B cell (primary cell): Measurements from ENCODE around the gene CEP250. TPM values are rescaled to one million over a fixed set of nuclear protein-coding genes. Genes with fewer than 3 reads are reported as not detected.

Experiments
- ATAC-seq: fragments of 200-7000 bp; cut with Tn5 transposase; one replicate; pipeline ENCODE4 v1.10.0; 2021; ENCODE audit warnings: low read depth, mild to moderate bottlenecking, moderate number of reproducible peaks, moderate library complexity
- CTCF ChIA-PET: fragments of 350-600 bp; sonication (Branson Sonifier 250); formaldehyde crosslinking; loops from one replicate; lab custom pipeline; 2021; ENCODE audit warnings: antibody characterized with exemption, inconsistent platforms; lab: Charles Lee
- POLR2A ChIA-PET: fragments of 350-600 bp; sonication (Branson Sonifier 250); formaldehyde crosslinking; loops from one replicate; lab custom pipeline; 2021; ENCODE audit warnings: antibody characterized with exemption; lab: Charles Lee
- DNase-seq: peaks from one replicate; pipeline ENCODE4 v3.0.0; 2013
- H2AFZ ChIP-seq: 2 replicates; pipeline ENCODE4 v1.6.1; 2012; ENCODE audit warnings: mild to moderate bottlenecking, low read depth, low read length; ENCODE audit not compliant: insufficient read depth, poor library complexity, severe bottlenecking
- H3K27ac ChIP-seq, 2 donors: 1 replicate in 1 of 2; 2 replicates in 1 of 2; pipeline ENCODE4 v1.5.1; 2012 to 2013; ENCODE audit warnings: low read length in 2 of 2, mild to moderate bottlenecking in 2 of 2, moderate library complexity in 1 of 2
- H3K27me3 ChIP-seq, 4 experiments: fragments of 200-600 bp in 1 of 4; sonication (generic) in 1 of 4; replicated peaks in 1 of 4; 1 replicate in 2 of 4; 2 replicates in 2 of 4; pipeline versions ENCODE4 v1.6.1 to v1.7.0; 2013 to 2016; ENCODE audit warnings: low read length in 3 of 4, mild to moderate bottlenecking in 2 of 4, mixed read lengths in 1 of 4, moderate library complexity in 1 of 4; ENCODE audit not compliant: insufficient read depth in 4 of 4, control insufficient read depth in 3 of 4; ENCODE audit errors: control extremely low read depth in 1 of 4
- H3K36me3 ChIP-seq, 2 experiments: replicated peaks in 1 of 2; 1 replicate in 1 of 2; 2 replicates in 1 of 2; pipeline versions ENCODE4 v1.6.1 to v1.7.1; 2013; ENCODE audit warnings: low read length in 1 of 2; ENCODE audit not compliant: insufficient read depth in 2 of 2, control insufficient read depth in 1 of 2; ENCODE audit errors: control extremely low read depth in 1 of 2, extremely low read depth in 1 of 2
- H3K4me1 ChIP-seq, 2 donors: fragments of 200-600 bp in 1 of 2; sonication (generic) in 1 of 2; 1 replicate in 1 of 2; 2 replicates in 1 of 2; pipeline versions ENCODE4 v1.5.1 to v1.6.1; 2013 to 2017; ENCODE audit warnings: low read length in 2 of 2; ENCODE audit not compliant: control insufficient read depth in 2 of 2, insufficient read depth in 2 of 2
- H3K4me2 ChIP-seq: replicated peaks from 2 replicates; pipeline ENCODE3; 2012; ENCODE audit warnings: mild to moderate bottlenecking, low read depth, low read length; ENCODE audit not compliant: poor library complexity, severe bottlenecking
- H3K4me3 ChIP-seq, 5 experiments: fragments of 200-600 bp in 1 of 5; sonication (generic) in 1 of 5; 1 replicate in 3 of 5; 2 replicates in 2 of 5; pipeline versions ENCODE4 v1.5.1 to v1.7.0; 2011 to 2016; ENCODE audit warnings: low read length in 4 of 5, mild to moderate bottlenecking in 4 of 5, low read depth in 2 of 5, control low read depth in 1 of 5, moderate library complexity in 1 of 5; ENCODE audit not compliant: insufficient read depth in 1 of 5; ENCODE audit errors: control extremely low read depth in 1 of 5, extremely low read depth in 1 of 5
- H3K79me2 ChIP-seq: fragments of 200-600 bp; sonication (generic); one replicate; pipeline ENCODE4 v1.6.0; 2016; ENCODE audit warnings: low read length; ENCODE audit not compliant: control insufficient read depth, insufficient read depth
- H3K9ac ChIP-seq: fragments of 200-600 bp; sonication (generic); 2 replicates; pipeline ENCODE4 v1.6.1; 2017; ENCODE audit warnings: mild to moderate bottlenecking, low read length, moderate library complexity
- H3K9me3 ChIP-seq, 3 donors: one replicate each; pipeline versions ENCODE4 v1.6.1 to v1.7.1; 2013; ENCODE audit warnings: low read length in 2 of 3; ENCODE audit not compliant: control insufficient read depth in 2 of 3, insufficient read depth in 1 of 3; ENCODE audit errors: control extremely low read depth in 1 of 3
- H4K20me1 ChIP-seq: 2 replicates; pipeline ENCODE4 v1.6.0; 2012; ENCODE audit warnings: mild to moderate bottlenecking, low read length; ENCODE audit not compliant: insufficient read depth, control insufficient read depth, poor library complexity, severe bottlenecking
- H3K27ac Mint-ChIP-seq: one replicate; pipeline ENCODE4 v1.8.0; 2021; ENCODE audit warnings: mixed read lengths
- H3K27me3 Mint-ChIP-seq: one replicate; pipeline ENCODE4 v1.8.0; 2021; ENCODE audit warnings: mixed read lengths
- H3K4me1 Mint-ChIP-seq: one replicate; pipeline ENCODE4 v1.8.0; 2021; ENCODE audit warnings: mixed read lengths
- H3K4me3 Mint-ChIP-seq: one replicate; pipeline ENCODE4 v1.8.0; 2021; ENCODE audit warnings: mixed read lengths
- H3K9me3 Mint-ChIP-seq: one replicate; pipeline ENCODE4 v1.8.0; 2022; ENCODE audit warnings: mixed read lengths; ENCODE audit not compliant: insufficient read depth
- CTCF ChIP-seq: fragments of 200-600 bp; IDR thresholded peaks from one replicate; pipeline ENCODE4 v1.8.0; 2022; ENCODE audit warnings: antibody characterized with exemption, mild to moderate bottlenecking
- EZH2 ChIP-seq: IDR thresholded peaks from 2 replicates; pipeline ENCODE4 v1.6.1; 2012; ENCODE audit warnings: borderline replicate concordance, low read depth, mild to moderate bottlenecking, moderate library complexity, low read length; ENCODE audit not compliant: insufficient read depth, poor library complexity, severe bottlenecking
- WGBS: methylation state at CpG from one replicate; pipeline ENCODE4 v1.1.5; 2013; ENCODE audit warnings: missing lambda C conversion rate; ENCODE audit not compliant: insufficient coverage; 5-methylcytosine and 5-hydroxymethylcytosine counted together
- intact Hi-C: fragments of 100-400 bp; cut with micrococcal nuclease; formaldehyde crosslinking; loops from one replicate; pipeline ENCODE4 v1.10.0; 2022
- polyA plus RNA-seq: library from polyadenylated mRNA; depleted of rRNA; stranded (reverse); fragments of >200 nt; gene quantifications from 2 replicates; pipeline ENCODE4 v1.2.3, GENCODE V29; 2012
- total RNA-seq, 2 donors: library from RNA; stranded (reverse); fragments of 120-200 nt in 1 of 2; gene quantifications; 1 replicate in 1 of 2; 2 replicates in 1 of 2; pipeline versions ENCODE4 v1.2.3 to v1.2.4, GENCODE V29; 2013 to 2022

CEP250 gene
- total and polyA plus RNA-seq, 2 donors (not counting 1 experiment from before 2014, with no cell fraction given), result 14.6 to 78.5 TPM

GRCh38 chr20:35496481-35496880 is 41.1 kb downstream of the CEP250 start:
- no peak overlapping the region for H3K4me3 ChIP-seq
- peaks cover 13 to 79% of the 10 kb centered on the region in 2 experiments for H3K36me3 ChIP-seq
- ChIA-PET POLR2A (no interaction called here), CTCF (interaction anchor here (0.5 to 1.9 kb wide), 3 partner anchors 15 to 33 kb away, joined by 3 to 8 read pairs (median 6); no protein-coding TSS in a partner anchor)
- DNase-seq (no peak), ATAC-seq (no peak)
- H3K79me2 ChIP-seq, result peaks cover 43% of the 10 kb centered on the region
- Mint-ChIP-seq H3K4me3 (no peak overlapping the region), H3K4me1 (peaks cover 20% of the 10 kb centered on the region), H3K27ac (no peak overlapping the region), H3K27me3 (no peaks in the 10 kb centered on the region), H3K9me3 (no peaks in the 10 kb centered on the region)
- H3K27me3 ChIP-seq, result no peaks in the 10 kb centered on the region
- H3K4me1 ChIP-seq, result peaks cover 14 to 20% of the 10 kb centered on the region in 2 donors
- no peak overlapping the region for H3K27ac ChIP-seq
- no peak overlapping the region for H2AFZ ChIP-seq
- no peak overlapping the region for H3K4me2 ChIP-seq
- no peak overlapping the region for H3K9ac ChIP-seq
- intact Hi-C loops, result no loop called here
- H3K9me3 ChIP-seq, result no peaks in the 10 kb centered on the region
- H4K20me1 ChIP-seq, result peaks cover 11% of the 10 kb centered on the region
- 100% methylated on average over 3 of the region's 3 CpGs for WGBS
- TF ChIP-seq CTCF (no peak), EZH2 (no peak)

- peak overlapping the region; percentile 20 for H3K27ac Mint-ChIP-seq
- POLR2A ChIA-PET, result no interaction called here
Observed at GRCh38 chr20:35497320-35497719, 41.9 kb downstream of the CEP250 start.

More at GRCh38 chr20:35497320-35497719, 41.9 kb downstream of the CEP250 start:
- peaks cover 14 to 20% of the 10 kb centered on the region in 2 donors for H3K4me1 ChIP-seq
- Mint-ChIP-seq H3K27me3 (no peaks in the 10 kb centered on the region), H3K9me3 (no peaks in the 10 kb centered on the region), H3K4me1 (peaks cover 22% of the 10 kb centered on the region), H3K4me3 (no peak overlapping the region)
- DNase-seq (no peak), ATAC-seq (no peak)
- WGBS, result 93% methylated on average over 3 of the region's 5 CpGs
- peaks cover 35% of the 10 kb centered on the region for H3K79me2 ChIP-seq
- H2AFZ ChIP-seq, result no peak overlapping the region
- H3K4me3 ChIP-seq, result no peak overlapping the region
- H3K9me3 ChIP-seq, result no peaks in the 10 kb centered on the region
- no peak overlapping the region for H3K4me2 ChIP-seq
- intact Hi-C loops, result no loop called here
- no peak for TF ChIP-seq CTCF
- TF ChIP-seq EZH2, result no peak
- peaks cover 17% of the 10 kb centered on the region for H4K20me1 ChIP-seq
- H3K27ac ChIP-seq, result no peak overlapping the region
- no peaks in the 10 kb centered on the region for H3K27me3 ChIP-seq
- no peak overlapping the region for H3K9ac ChIP-seq
- peaks cover 13 to 82% of the 10 kb centered on the region in 2 experiments for H3K36me3 ChIP-seq
- CTCF ChIA-PET, result interaction anchor here (1.6 kb wide), 1 partner anchor 14 kb away, joined by 6 read pairs; no protein-coding TSS in a partner anchor
